ENCODE data around the gene GDPD2.

Gene GDPD2

GRCh38 chrX:70476166-70476933, 53.2 kb downstream of the GDPD2 start:
- no peak for DNase-seq (ENCODE audit: low spot score)

GRCh38 chrX:70476934-70477733, 54.0 kb downstream of the GDPD2 start:
- DNase-seq (ENCODE audit: low spot score): no peak

- DNase-seq (ENCODE audit: low spot score): no peak
These were observed 54.6 kb downstream of the GDPD2 start for GRCh38 chrX:70477734-70478075.

GRCh38 chrX:70478526-70479245, 55.6 kb downstream of the GDPD2 start:
- no peak for DNase-seq (ENCODE audit: low spot score)

GRCh38 chrX:70479247-70479921, 56.3 kb downstream of the GDPD2 start:
- DNase-seq (ENCODE audit: low spot score): no peak

GRCh38 chrX:70479922-70480659, 57.0 kb downstream of the GDPD2 start:
- DNase-seq (ENCODE audit: low spot score): no peak

GRCh38 chrX:70480660-70481018, 57.5 kb downstream of the GDPD2 start:
- peak; percentile 8 for DNase-seq (ENCODE audit: low spot score)

GRCh38 chrX:70481471-70482270, 58.6 kb downstream of the GDPD2 start:
- DNase-seq (ENCODE audit: low spot score): no peak

- DNase-seq (ENCODE audit: low spot score): no peak
These were observed 59.2 kb downstream of the GDPD2 start for GRCh38 chrX:70482300-70482699.

Data from Ammon's horn (tissue), 1 donor.